ENCODE measurements around the gene PITPNM3. TPM values are rescaled to one million over a fixed set of nuclear protein-coding genes. Genes with fewer than 3 reads are reported as not detected.

PITPNM3 gene
- total RNA-seq, 1 donor from 2014 or later, result 1.4 TPM

GRCh38 chr17:6555331-6556120, 829 bp downstream of the PITPNM3 start:
- Mint-ChIP-seq H3K27ac (ENCODE audit: unreplicated experiment) (no peak overlapping the region), H3K4me3 (peak overlapping the region; percentile 87), H3K9me3 (no peaks in the 10 kb centered on the region), H3K27me3 (ENCODE audit: low read depth) (peaks cover 68% of the 10 kb centered on the region), H3K36me3 (ENCODE audit: low read depth) (no peaks in the 10 kb centered on the region), H3K4me1 (peaks cover 15% of the 10 kb centered on the region)
- no peak for TF ChIP-seq CTCF (conservative IDR thresholded peaks at IDR 0.05)
- no peak for DNase-seq (ENCODE audit: low read depth, low spot score)

- Mint-ChIP-seq H3K4me3 (peak overlapping the region; percentile 87), H3K27me3 (ENCODE audit: low read depth) (peaks cover 62% of the 10 kb centered on the region), H3K9me3 (no peaks in the 10 kb centered on the region), H3K27ac (ENCODE audit: unreplicated experiment) (no peak overlapping the region), H3K4me1 (peaks cover 15% of the 10 kb centered on the region), H3K36me3 (ENCODE audit: low read depth) (no peaks in the 10 kb centered on the region)
- TF ChIP-seq CTCF (conservative IDR thresholded peaks at IDR 0.05), result no peak
- no peak for DNase-seq (ENCODE audit: low read depth, low spot score)
These were observed 1.5 kb downstream of the PITPNM3 start for GRCh38 chr17:6554871-6555330.

GRCh38 chr17:6554342-6554741, 2.0 kb downstream of the PITPNM3 start:
- TF ChIP-seq CTCF (conservative IDR thresholded peaks at IDR 0.05), result no peak
- Mint-ChIP-seq H3K27ac (ENCODE audit: unreplicated experiment) (no peak overlapping the region), H3K27me3 (ENCODE audit: low read depth) (peaks cover 61% of the 10 kb centered on the region), H3K9me3 (no peaks in the 10 kb centered on the region), H3K36me3 (ENCODE audit: low read depth) (no peaks in the 10 kb centered on the region), H3K4me1 (peaks cover 15% of the 10 kb centered on the region), H3K4me3 (peak overlapping the region; percentile 87)
- no peak for DNase-seq (ENCODE audit: low read depth, low spot score)

GRCh38 chr17:6551869-6552531, 4.4 kb downstream of the PITPNM3 start:
- H3K4me3 Mint-ChIP-seq, result no peak overlapping the region
- DNase-seq (ENCODE audit: low read depth, low spot score), result no peak
- no peaks in the 10 kb centered on the region for H3K9me3 Mint-ChIP-seq
- peaks cover 18% of the 10 kb centered on the region for H3K4me1 Mint-ChIP-seq
- no peak for TF ChIP-seq CTCF (conservative IDR thresholded peaks at IDR 0.05)
- no peaks in the 10 kb centered on the region for H3K36me3 Mint-ChIP-seq (ENCODE audit: low read depth)
- no peak overlapping the region for H3K27ac Mint-ChIP-seq (ENCODE audit: unreplicated experiment)
- H3K27me3 Mint-ChIP-seq (ENCODE audit: low read depth), result peaks cover 42% of the 10 kb centered on the region

- no peak overlapping the region for H3K27ac Mint-ChIP-seq (ENCODE audit: unreplicated experiment)
- peaks cover 18% of the 10 kb centered on the region for H3K4me1 Mint-ChIP-seq
- peaks cover 38% of the 10 kb centered on the region for H3K27me3 Mint-ChIP-seq (ENCODE audit: low read depth)
- no peak for TF ChIP-seq CTCF (conservative IDR thresholded peaks at IDR 0.05)
- H3K36me3 Mint-ChIP-seq (ENCODE audit: low read depth), result no peaks in the 10 kb centered on the region
- H3K4me3 Mint-ChIP-seq, result no peak overlapping the region
- DNase-seq (ENCODE audit: low read depth, low spot score), result no peak
- no peaks in the 10 kb centered on the region for H3K9me3 Mint-ChIP-seq
These were observed 5.0 kb downstream of the PITPNM3 start for GRCh38 chr17:6551356-6551755.

Data from neural crest cell (in vitro differentiated cells).